Stimulated activated effector memory CD8-positive, alpha-beta T cell treated with anti-CD3 and anti-CD28 coated beads, Interleukin-12 subunit alpha, Interleukin-12 subunit beta, amount 100 ng/mL, for 72 hours (primary cell): ENCODE results near the gene EFCAB6.

Experiments
- ATAC-seq: fragments of 150-1000 bp; cut with Tn5 transposase; 2 replicates; pipeline ENCODE4 v1.10.0; 2021
- DNase-seq, 2 donors: peaks; one replicate each; pipeline ENCODE4 v3.0.0; 2021 to 2022; ENCODE audit warnings: low spot score in 2 of 2
- H3K27ac Mint-ChIP-seq: one replicate; pipeline ENCODE4 v1.8.0; 2022; ENCODE audit warnings: mild to moderate bottlenecking, mixed read lengths
- H3K36me3 Mint-ChIP-seq: one replicate; pipeline ENCODE4 v1.8.0; 2022; ENCODE audit warnings: mild to moderate bottlenecking, mixed read lengths
- H3K4me1 Mint-ChIP-seq: one replicate; pipeline ENCODE4 v1.8.0; 2022; ENCODE audit warnings: mixed read lengths
- H3K4me3 Mint-ChIP-seq: one replicate; pipeline ENCODE4 v1.8.0; 2022; ENCODE audit warnings: mild to moderate bottlenecking, mixed read lengths
- H3K9me3 Mint-ChIP-seq: one replicate; pipeline ENCODE4 v1.8.0; 2022; ENCODE audit warnings: mixed read lengths

Gene EFCAB6

DNA sequence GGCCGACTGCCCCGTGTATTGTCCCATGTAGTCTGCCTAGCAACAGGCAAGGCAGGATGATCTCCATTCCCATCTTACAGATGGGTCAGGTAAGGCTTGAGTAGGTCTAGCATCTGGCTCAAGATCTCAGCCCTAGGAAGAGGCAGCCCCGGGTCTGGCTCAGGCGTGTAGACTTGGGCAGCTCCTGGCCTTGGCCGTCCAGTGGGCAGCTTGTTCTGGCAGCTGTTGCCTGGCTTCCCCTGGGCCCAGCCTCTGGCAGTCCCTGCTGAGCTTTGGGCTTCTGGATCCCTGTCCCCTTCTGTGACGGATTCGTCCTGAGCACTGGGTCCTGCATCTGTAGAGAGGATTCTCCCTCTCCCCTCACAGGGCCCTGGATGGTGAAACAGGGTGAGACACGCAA is 327.9 kb downstream of the EFCAB6 start:
- no peaks in the 10 kb centered on the region for H3K9me3 Mint-ChIP-seq
- no peak for ATAC-seq
- no peaks in the 10 kb centered on the region for H3K36me3 Mint-ChIP-seq
- H3K27ac Mint-ChIP-seq: no peak overlapping the region
- no peak for DNase-seq
- H3K4me3 Mint-ChIP-seq: no peak overlapping the region
- peaks cover 8% of the 10 kb centered on the region for H3K4me1 Mint-ChIP-seq

DNA sequence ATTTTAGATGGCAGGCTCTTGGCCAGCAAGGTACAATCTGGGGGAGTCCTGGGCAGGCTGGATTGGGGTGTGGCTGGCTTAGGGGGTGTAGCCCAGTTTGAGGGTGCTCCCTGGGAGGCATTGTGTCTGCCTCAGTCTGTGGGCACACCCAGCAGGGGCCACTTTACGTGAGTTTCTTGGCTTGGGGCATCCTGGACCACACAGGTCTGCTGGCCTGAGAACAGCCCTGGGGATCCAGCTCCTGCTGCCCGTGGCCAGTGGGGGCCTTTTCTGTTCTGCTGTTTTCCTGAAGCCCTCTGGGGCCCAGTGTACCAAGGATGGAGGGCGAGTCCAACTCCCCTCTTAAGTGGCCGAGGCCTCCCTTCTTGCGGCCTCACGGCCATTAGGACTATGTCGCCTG is 328.4 kb downstream of the EFCAB6 start:
- ATAC-seq: no peak
- Mint-ChIP-seq H3K9me3 (no peaks in the 10 kb centered on the region), H3K4me3 (no peak overlapping the region), H3K36me3 (no peaks in the 10 kb centered on the region), H3K4me1 (peaks cover 8% of the 10 kb centered on the region), H3K27ac (no peak overlapping the region)
- no peak for DNase-seq

DNA sequence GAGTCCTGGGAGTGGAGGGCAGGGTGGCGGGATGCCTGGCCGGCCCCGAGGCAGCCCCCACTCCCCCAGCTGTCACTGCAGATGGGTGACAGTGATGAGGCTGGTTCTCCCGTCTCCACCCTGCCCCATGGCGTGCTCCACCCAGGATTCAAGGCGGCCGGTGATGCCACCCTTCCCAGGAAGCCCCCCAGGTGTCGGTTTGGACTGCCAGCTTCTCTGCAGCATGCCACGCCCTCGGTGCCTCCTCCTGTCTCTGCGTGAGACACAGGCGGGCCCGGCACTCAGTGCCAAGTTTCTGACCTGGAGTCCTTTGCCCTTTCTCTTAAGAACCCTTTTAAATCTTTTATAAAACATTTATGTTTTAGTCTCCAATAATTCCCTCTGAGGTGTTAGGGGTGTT is 328.8 kb downstream of the EFCAB6 start:
- H3K36me3 Mint-ChIP-seq: no peaks in the 10 kb centered on the region
- DNase-seq (no peak), ATAC-seq (no peak)
- H3K27ac Mint-ChIP-seq: no peak overlapping the region
- H3K4me1 Mint-ChIP-seq: peaks cover 8% of the 10 kb centered on the region
- H3K9me3 Mint-ChIP-seq: no peaks in the 10 kb centered on the region
- no peak overlapping the region for H3K4me3 Mint-ChIP-seq

DNA sequence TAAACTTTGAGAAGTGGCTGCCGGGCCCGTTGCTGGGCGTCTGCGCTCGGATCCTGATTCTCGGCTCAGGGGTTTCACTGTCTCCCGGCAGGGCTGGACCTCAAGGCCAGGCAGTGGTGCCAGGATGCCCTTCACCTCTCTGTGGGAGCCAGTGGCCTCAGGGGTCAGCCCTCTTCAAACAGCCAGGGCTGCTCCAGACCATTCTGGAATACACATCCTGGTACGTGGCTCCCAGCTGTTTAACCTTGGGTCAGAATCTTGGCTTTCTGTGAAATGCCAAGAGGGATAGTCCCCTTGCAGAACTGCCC is 329.8 kb downstream of the EFCAB6 start:
- no peaks in the 10 kb centered on the region for H3K9me3 Mint-ChIP-seq
- no peak overlapping the region for H3K27ac Mint-ChIP-seq
- no peaks in the 10 kb centered on the region for H3K36me3 Mint-ChIP-seq
- ATAC-seq (no peak), DNase-seq (no peak)
- H3K4me3 Mint-ChIP-seq: no peak overlapping the region
- peaks cover 8% of the 10 kb centered on the region for H3K4me1 Mint-ChIP-seq

DNA sequence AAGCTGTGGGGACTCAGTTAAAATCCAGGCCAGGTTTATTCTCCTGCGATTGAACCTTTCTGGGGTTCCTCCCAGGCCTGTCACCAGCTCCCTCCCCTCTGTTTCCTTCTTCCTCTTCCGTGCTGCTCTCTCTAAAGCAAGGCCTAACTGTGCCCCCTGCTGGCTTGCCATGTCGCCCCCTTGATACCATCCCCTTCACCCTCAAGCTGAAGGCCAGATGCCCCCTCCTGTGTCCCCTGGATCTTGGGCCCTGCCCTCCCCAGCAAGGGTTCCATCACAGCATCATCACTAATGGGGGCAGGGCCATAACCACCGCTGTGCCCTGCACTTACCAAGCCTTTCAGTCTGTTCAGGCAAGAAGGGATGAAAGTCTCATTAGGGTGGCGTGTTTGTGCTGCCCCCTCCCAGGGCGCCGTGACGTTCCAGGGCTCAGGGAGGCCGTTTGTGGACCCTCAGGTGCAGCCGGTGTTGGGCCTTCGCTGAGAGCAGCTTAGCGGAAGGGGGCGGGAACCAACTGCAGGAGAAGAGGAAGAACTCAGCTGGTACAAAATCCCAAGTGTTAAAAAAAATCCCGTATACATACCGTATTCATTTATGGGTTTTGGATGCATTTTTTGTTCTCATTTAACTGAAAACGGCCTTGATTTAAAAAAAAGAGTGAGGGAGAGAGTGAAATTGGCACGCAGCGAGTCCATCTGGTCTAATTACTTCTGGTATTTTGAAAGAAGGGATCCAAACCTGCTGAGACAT is 330.4 kb downstream of the EFCAB6 start:
- peaks cover 8% of the 10 kb centered on the region for H3K4me1 Mint-ChIP-seq
- no peak for DNase-seq
- no peaks in the 10 kb centered on the region for H3K9me3 Mint-ChIP-seq
- ATAC-seq: no peak
- H3K27ac Mint-ChIP-seq: peak overlapping the region; percentile 41
- no peaks in the 10 kb centered on the region for H3K36me3 Mint-ChIP-seq
- H3K4me3 Mint-ChIP-seq: no peak overlapping the region

DNA sequence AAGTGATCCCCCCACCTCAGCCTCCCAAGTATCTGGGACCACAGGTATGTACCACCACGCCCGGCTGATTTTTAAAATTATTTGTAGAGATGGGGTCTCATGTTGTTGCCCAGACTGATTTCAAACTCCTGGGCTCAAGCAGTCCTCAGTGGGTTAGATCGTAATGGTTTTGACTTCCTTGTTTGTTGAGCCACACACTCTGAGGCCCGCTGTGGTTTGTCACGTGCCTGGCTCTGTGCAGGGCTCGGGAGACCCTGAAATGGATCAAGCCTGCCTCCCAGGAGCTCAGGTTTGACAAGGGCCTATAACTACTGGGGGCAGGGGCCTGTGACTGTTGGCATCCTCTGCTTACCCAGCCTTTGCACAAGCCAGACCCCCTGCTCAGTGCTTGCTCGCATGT is 332.1 kb downstream of the EFCAB6 start:
- DNase-seq (no peak), ATAC-seq (no peak)
- Mint-ChIP-seq H3K4me3 (no peak overlapping the region), H3K36me3 (no peaks in the 10 kb centered on the region), H3K9me3 (no peaks in the 10 kb centered on the region), H3K4me1 (peaks cover 8% of the 10 kb centered on the region), H3K27ac (no peak overlapping the region)

DNA sequence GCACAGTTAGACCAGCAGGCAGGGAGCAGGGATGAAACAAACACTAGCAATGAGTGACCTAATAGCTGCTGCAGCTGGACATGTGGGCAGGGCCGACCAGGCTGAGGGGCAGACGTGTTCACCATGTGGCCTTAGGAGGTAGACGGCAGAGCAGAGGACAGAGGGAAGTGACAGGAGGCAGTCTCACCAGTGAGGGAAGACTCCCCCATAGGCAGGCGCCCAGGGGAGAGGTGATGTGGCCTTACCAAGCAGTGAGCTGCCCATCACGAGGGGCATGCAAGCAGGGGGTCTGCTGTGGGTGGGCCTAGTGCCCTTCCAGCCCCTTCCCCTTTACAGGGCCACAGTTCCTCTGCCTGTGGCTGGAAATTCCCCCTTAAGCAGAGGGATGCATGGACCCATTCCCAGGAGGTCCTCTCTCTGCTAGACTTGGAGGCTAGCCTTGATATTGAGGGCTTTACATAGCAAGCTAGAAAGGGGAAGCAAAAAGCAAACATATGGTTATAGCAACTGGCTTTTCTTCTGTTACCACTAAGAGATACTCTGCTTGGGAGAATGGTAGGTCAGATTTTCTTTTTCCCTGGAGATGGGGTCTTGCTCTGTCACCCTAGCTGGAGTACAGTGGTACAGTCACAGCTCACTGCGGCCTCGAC is 332.7 kb downstream of the EFCAB6 start:
- H3K4me3 Mint-ChIP-seq: no peak overlapping the region
- no peaks in the 10 kb centered on the region for H3K36me3 Mint-ChIP-seq
- peaks cover 8% of the 10 kb centered on the region for H3K4me1 Mint-ChIP-seq
- DNase-seq (no peak), ATAC-seq (no peak)
- no peak overlapping the region for H3K27ac Mint-ChIP-seq
- H3K9me3 Mint-ChIP-seq: no peaks in the 10 kb centered on the region
